Measurements from ENCODE around the gene ZBTB37.

ZBTB37 gene

GRCh38 chr1:173861731-173862145 lies 6.4 kb upstream of the ZBTB37 start:
- TF ChIP-seq GATA2 (IDR thresholded peaks at IDR 0.05; ENCODE audit: low read depth, low read length) (no peak), GATA3 (IDR thresholded peaks at IDR 0.05; ENCODE audit: low read depth, low read length) (no peak)

DNA sequence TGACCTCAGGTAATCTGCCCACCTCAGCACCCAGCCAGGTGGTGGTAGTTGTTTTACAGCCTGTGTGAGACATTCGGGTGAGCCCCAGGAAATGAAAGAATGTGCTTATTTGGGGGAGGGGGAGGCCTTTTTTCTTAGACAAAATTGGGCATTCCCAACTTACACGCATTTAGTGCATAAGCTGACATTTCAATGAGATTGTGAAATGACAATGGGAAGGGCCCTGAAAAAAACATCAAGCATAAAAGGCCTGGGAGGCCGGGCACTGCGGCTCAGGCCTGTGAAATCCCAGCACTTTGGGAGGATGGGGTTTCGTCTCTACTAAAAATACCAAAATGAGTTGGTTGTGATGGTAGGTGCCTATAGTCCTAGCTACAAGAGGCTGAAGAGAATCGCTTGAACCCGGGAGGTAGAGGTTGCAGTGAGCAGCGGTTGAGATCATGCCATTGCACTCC lies 5.4 kb upstream of the ZBTB37 start:
- TF ChIP-seq GATA3 (IDR thresholded peaks at IDR 0.05; ENCODE audit: low read depth, low read length) (no peak), GATA2 (IDR thresholded peaks at IDR 0.05; ENCODE audit: low read depth, low read length) (no peak)

DNA sequence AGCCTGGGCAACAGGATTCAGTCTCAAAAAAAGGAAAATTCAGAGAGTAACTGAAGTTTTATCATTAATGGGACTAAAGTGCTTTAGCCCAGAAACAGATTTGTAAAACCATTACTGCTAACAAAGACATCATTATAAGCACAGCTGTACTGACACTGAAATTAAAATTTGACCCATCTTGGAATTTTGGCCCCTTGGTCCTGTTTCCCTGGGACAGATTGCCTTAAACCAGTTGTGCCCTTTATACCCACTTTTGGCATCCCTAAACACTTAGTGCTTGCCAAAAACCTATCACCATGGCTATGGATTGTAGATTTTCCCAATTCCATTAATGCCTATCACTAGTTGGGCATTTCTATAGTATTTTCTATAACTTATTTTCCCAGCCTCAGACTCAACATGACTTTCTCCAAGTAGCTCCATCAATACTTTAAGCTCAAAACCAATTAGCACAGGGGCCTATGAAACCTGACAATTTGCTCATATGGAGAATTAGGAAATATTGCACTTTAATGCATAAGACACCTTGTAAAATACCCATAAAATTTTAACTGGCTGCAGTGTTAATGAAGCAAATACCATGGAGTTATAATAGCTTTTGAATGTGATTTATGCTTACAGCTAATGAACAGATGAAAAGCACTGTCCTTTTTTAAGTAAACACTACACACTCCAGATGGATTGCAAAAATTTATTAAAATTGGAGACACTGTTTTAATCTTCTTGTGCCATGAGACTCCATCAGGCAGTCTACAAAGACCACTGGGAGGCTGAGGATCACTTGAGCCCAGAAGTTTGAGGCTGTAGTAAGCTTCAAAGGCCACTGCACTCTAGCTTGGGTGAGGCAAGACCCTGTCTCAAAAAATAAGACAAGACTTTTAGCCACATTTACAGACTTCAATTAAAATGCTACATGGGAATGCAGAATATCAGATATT lies 4.7 kb upstream of the ZBTB37 start:
- no peak for TF ChIP-seq GATA2 (IDR thresholded peaks at IDR 0.05; ENCODE audit: low read depth, low read length)
- no peak for TF ChIP-seq GATA3 (IDR thresholded peaks at IDR 0.05; ENCODE audit: low read depth, low read length)

DNA sequence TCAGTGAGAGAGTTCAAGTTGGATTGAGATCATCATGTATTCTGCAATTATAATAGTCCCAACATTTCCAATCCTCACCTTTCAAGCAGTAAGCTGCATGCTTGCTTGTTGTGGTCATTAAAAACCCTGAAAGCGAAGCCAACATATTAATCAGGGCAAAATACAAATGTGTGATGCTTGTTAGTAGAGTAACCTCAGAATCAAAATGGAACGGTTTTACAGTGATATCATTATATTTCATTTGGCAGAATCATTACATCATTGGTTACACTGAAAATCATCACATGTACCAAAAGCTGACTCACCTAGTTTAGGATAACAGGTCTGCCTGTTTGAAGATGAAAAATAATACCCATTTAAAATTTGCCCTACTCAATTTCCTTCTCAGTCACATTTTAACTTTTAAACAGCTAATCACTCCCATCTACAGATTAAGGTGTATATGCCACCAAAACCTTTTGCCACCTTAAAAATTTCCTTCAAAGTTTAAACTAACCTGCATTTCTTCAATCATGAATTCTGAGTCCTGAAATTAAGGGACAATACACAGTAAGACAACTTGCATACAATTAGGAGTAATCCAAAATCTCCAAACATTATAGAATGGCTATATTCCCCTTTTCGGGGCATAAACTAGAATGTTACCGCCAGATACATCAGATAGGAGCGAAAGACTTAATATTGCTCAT lies 3.9 kb upstream of the ZBTB37 start:
- TF ChIP-seq GATA3 (IDR thresholded peaks at IDR 0.05; ENCODE audit: low read depth, low read length) (no peak), GATA2 (IDR thresholded peaks at IDR 0.05; ENCODE audit: low read depth, low read length) (no peak)

DNA sequence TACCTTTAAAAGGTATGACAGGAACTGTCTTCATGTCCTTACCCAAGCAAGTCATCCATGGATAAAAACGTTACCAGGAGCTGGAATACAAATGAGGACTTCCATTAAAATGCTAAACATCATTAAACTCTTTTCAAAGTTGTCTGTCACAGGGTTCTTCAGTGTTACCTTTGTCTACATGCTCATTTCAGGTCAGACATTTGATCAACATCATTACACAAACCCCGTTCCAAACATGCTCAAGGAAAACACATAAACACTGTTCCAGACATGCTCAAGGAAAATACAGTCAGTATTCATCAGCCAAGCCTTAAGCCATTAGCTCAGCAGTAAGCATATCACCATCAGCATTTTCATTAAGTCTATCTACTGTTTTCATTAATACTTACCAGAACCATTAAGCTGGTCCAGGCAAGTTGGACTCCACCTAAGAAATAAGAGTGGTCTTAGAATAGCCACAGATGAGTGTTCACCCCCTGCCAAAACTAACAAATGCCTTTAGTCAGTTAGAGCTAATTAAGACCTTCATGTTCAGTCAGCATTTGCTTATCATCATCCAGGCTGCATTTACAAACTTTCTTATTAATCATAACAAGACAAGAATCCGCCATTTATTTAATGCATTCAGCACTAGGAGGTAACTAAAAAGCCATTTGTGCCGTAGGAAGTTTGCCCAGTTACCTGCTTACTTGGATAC lies 2.6 kb upstream of the ZBTB37 start:
- TF ChIP-seq GATA2 (IDR thresholded peaks at IDR 0.05; ENCODE audit: low read depth, low read length) (no peak), GATA3 (IDR thresholded peaks at IDR 0.05; ENCODE audit: low read depth, low read length) (no peak)

DNA sequence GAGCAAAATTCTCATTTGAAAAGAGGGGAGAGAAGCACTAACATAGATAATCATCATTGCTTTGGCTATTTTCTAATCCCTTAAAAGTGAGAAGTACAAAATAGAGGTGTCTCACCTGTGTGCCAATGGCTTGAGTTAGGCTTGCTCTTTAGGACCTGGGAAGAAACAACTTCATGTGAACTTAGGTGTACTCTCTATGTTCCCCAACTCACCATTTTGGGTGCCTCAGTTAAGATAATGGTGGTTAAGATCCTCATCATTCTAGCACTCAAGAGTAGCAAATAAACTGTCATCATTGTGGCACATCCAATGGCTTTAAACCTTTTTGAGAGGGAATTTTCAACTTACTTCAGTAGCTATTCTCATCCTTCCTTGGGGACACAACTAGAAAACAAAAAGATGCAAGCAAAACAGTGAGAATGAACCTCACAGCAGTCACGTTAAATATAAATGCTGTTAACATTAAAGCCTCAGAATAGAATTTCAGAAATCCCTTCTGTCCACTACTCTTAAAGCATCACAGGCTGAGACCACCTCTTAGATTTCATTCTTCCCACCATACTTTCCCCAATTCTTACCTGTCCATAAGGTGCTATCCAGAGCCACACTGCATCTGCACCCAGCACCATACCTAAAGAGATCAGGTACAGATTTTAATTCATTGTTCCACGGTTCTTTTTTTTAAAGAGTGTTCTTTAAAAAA lies 1.6 kb upstream of the ZBTB37 start:
- TF ChIP-seq GATA3 (IDR thresholded peaks at IDR 0.05; ENCODE audit: low read depth, low read length) = no peak
- TF ChIP-seq GATA2 (IDR thresholded peaks at IDR 0.05; ENCODE audit: low read depth, low read length) = no peak

DNA sequence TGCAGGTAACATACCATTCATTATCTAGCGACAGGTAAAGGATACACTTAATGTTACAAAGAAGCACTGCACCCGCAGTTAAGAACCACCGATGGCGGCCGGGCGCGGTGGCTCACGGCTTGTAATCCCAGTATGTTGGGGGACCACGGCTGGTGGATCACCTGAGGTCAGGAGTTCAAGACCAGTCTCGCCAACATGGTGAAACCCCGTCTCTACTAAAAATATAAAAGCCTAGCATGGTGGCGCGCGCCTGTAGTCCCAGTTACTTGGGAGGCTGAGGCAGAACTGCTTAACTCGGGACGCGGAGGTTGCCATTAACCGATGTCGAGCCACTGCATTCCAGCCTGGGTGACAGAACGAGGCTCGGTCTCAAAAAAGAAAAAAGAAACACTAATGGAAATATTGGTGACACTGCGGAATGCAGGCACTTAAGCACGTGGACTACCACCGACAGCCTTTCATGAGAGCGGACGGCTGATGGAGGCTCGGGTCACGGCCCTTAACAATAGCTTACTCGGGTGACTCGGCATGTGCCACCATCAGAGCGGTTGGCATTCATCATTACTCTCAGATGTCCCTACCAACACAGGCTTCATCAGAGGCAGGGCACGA lies 933 bp upstream of the ZBTB37 start:
- TF ChIP-seq GATA3 (IDR thresholded peaks at IDR 0.05; ENCODE audit: low read depth, low read length) (no peak), GATA2 (IDR thresholded peaks at IDR 0.05; ENCODE audit: low read depth, low read length) (no peak)

GRCh38 chr1:173867753-173868265 lies 371 bp upstream of the ZBTB37 start, which contains the start of gene GAS5:
GAS5 (minus strand) TSS chr1:173867989.
- TF ChIP-seq GATA2 (IDR thresholded peaks at IDR 0.05; ENCODE audit: low read depth, low read length) (no peak), GATA3 (IDR thresholded peaks at IDR 0.05; ENCODE audit: low read depth, low read length) (no peak)

- TF ChIP-seq GATA2 (IDR thresholded peaks at IDR 0.05; ENCODE audit: low read depth, low read length) (no peak), GATA3 (IDR thresholded peaks at IDR 0.05; ENCODE audit: low read depth, low read length) (no peak)
Observed at GRCh38 chr1:173869021-173869359, 810 bp downstream of the ZBTB37 start.

- TF ChIP-seq GATA2 (IDR thresholded peaks at IDR 0.05; ENCODE audit: low read depth, low read length) (peak; percentile 66), GATA3 (IDR thresholded peaks at IDR 0.05; ENCODE audit: low read depth, low read length) (peak; percentile 40; the same call in 1 of the 2 replicates)
Observed at GRCh38 chr1:173870252-173871075, 2.3 kb downstream of the ZBTB37 start.

- no peak for TF ChIP-seq GATA2 (IDR thresholded peaks at IDR 0.05; ENCODE audit: low read depth, low read length)
- no peak for TF ChIP-seq GATA3 (IDR thresholded peaks at IDR 0.05; ENCODE audit: low read depth, low read length)
Observed at GRCh38 chr1:173871091-173871490, 2.9 kb downstream of the ZBTB37 start.

- no peak for TF ChIP-seq GATA3 (IDR thresholded peaks at IDR 0.05; ENCODE audit: low read depth, low read length)
- no peak for TF ChIP-seq GATA2 (IDR thresholded peaks at IDR 0.05; ENCODE audit: low read depth, low read length)
Observed at GRCh38 chr1:173871500-173871899, 3.3 kb downstream of the ZBTB37 start.
